Eye (tissue), 1 donor: ENCODE results near the gene KCNA10.

ENCODE experiments used
- DNase-seq: peaks from one replicate; pipeline ENCODE4 v3.0.0-alpha.2; 2015

The KCNA10 gene

GRCh38 chr1:110519125-110519810 is at the start of gene KCNA10:
KCNA10 (minus strand) TSS chr1:110519175; CDS start chr1:110518787, 388 bp downstream.
- DNase-seq = no peak

- no peak for DNase-seq
Measured at GRCh38 chr1:110566836-110567235, 47.9 kb upstream of the KCNA10 start.

GRCh38 chr1:110565565-110565964 is 46.6 kb upstream of the KCNA10 start:
- DNase-seq = peak; percentile 53

GRCh38 chr1:110563089-110563488 is 44.1 kb upstream of the KCNA10 start:
- no peak for DNase-seq

GRCh38 chr1:110561596-110561995 is 42.6 kb upstream of the KCNA10 start:
- DNase-seq = peak; percentile 68

GRCh38 chr1:110559157-110559556 is 40.2 kb upstream of the KCNA10 start:
- no peak for DNase-seq

- DNase-seq = no peak
Measured at GRCh38 chr1:110557481-110557880, 38.5 kb upstream of the KCNA10 start.

- DNase-seq = no peak
Measured at GRCh38 chr1:110556471-110556807, 37.5 kb upstream of the KCNA10 start.

GRCh38 chr1:110555807-110556470 is 37.0 kb upstream of the KCNA10 start:
- DNase-seq = peak; percentile 55

- DNase-seq = peak; percentile 74
Measured at GRCh38 chr1:110554871-110555801, 36.2 kb upstream of the KCNA10 start.

GRCh38 chr1:110551278-110551809 is 32.4 kb upstream of the KCNA10 start:
- no peak for DNase-seq

- DNase-seq = no peak
Measured at GRCh38 chr1:110549831-110550230, 30.9 kb upstream of the KCNA10 start.

- DNase-seq = peak; percentile 53
Measured at GRCh38 chr1:110548381-110548780, 29.4 kb upstream of the KCNA10 start.

GRCh38 chr1:110547017-110547416 is 28.0 kb upstream of the KCNA10 start:
- DNase-seq = no peak

GRCh38 chr1:110545492-110545891 is 26.5 kb upstream of the KCNA10 start:
- no peak for DNase-seq

GRCh38 chr1:110544753-110545152 is 25.8 kb upstream of the KCNA10 start:
- no peak for DNase-seq

GRCh38 chr1:110542725-110543124 is 23.8 kb upstream of the KCNA10 start:
- DNase-seq = peak; percentile 71

GRCh38 chr1:110541906-110542395 is 23.0 kb upstream of the KCNA10 start:
- no peak for DNase-seq

- DNase-seq = no peak
Measured at GRCh38 chr1:110540891-110541685, 22.1 kb upstream of the KCNA10 start.

GRCh38 chr1:110538921-110539320 is 19.9 kb upstream of the KCNA10 start:
- no peak for DNase-seq

GRCh38 chr1:110538075-110538474 is 19.1 kb upstream of the KCNA10 start:
- peak; percentile 77 for DNase-seq

GRCh38 chr1:110535985-110536384 is 17.0 kb upstream of the KCNA10 start:
- DNase-seq = no peak
